H9 (cell line): ENCODE measurements around the gene BET1L. TPM values are rescaled to one million over a fixed set of nuclear protein-coding genes. Genes with fewer than 3 reads are reported as not detected.
"Not testable (repeated sequence)": the region's sequence is repeated elsewhere in the genome, so short reads cannot be mapped to it uniquely, and the experiment has no call there.

Experiments used
- DNase-seq: peaks from one replicate; pipeline ENCODE4 v3.0.0-alpha.2; 2017
- H2AFZ ChIP-seq: one replicate; pipeline ENCODE4 v1.6.1; 2013; ENCODE audit warnings: mild to moderate bottlenecking, low read length, control low read depth, moderate library complexity
- H2AK5ac ChIP-seq: 2 replicates; pipeline ENCODE4 v1.6.1; 2013; ENCODE audit warnings: low read length, control low read depth, mixed read lengths; ENCODE audit not compliant: insufficient read length
- H2BK120ac ChIP-seq: one replicate; pipeline ENCODE4 v1.6.1; 2013; ENCODE audit warnings: low read depth, mild to moderate bottlenecking, low read length, control low read depth, inconsistent platforms; ENCODE audit not compliant: poor library complexity, severe bottlenecking
- H2BK12ac ChIP-seq: 2 replicates; pipeline ENCODE4 v1.6.1; 2013; ENCODE audit warnings: low read length, control low read depth, mixed read lengths, low read depth; ENCODE audit not compliant: insufficient read length
- H2BK15ac ChIP-seq: 2 replicates; pipeline ENCODE4 v1.6.1; 2013; ENCODE audit warnings: low read depth, low read length, control low read depth
- H2BK20ac ChIP-seq: one replicate; pipeline ENCODE4 v1.6.1; 2013; ENCODE audit warnings: low read depth, mild to moderate bottlenecking, low read length, control low read depth, inconsistent platforms; ENCODE audit not compliant: poor library complexity, severe bottlenecking
- H2BK5ac ChIP-seq: 2 replicates; pipeline ENCODE4 v1.6.1; 2013; ENCODE audit warnings: low read length, control low read depth, mixed read lengths; ENCODE audit not compliant: insufficient read length
- H3K14ac ChIP-seq: 2 replicates; pipeline ENCODE4 v1.6.1; 2013; ENCODE audit warnings: low read length, control low read depth; ENCODE audit not compliant: insufficient read depth
- H3K18ac ChIP-seq: 2 replicates; pipeline ENCODE4 v1.6.1; 2013; ENCODE audit warnings: low read depth, mild to moderate bottlenecking, mixed read lengths, low read length, control low read depth; ENCODE audit not compliant: insufficient read length
- H3K23ac ChIP-seq: 2 replicates; pipeline ENCODE4 v1.6.1; 2013; ENCODE audit warnings: low read length, control low read depth, mixed read lengths, low read depth; ENCODE audit not compliant: insufficient read length
- H3K23me2 ChIP-seq: 2 replicates; pipeline ENCODE4 v1.6.1; 2013; ENCODE audit warnings: low read depth, mild to moderate bottlenecking, mixed read lengths, low read length, control low read depth; ENCODE audit not compliant: insufficient read length, poor library complexity, severe bottlenecking
- H3K27ac ChIP-seq: 2 replicates; pipeline ENCODE4 v1.5.1; 2013; ENCODE audit warnings: low read length, control low read depth, mixed read lengths, low read depth; ENCODE audit not compliant: insufficient read length
- H3K27me3 ChIP-seq: 2 replicates; pipeline ENCODE4 v1.6.1; 2013; ENCODE audit warnings: low read length, control low read depth, inconsistent platforms; ENCODE audit not compliant: insufficient read depth
- H3K4ac ChIP-seq: 2 replicates; pipeline ENCODE4 v1.6.1; 2013; ENCODE audit warnings: low read depth, mild to moderate bottlenecking, control low read depth, inconsistent platforms, low read length, moderate library complexity
- H3K4me1 ChIP-seq: 2 replicates; pipeline ENCODE4 v1.6.1; 2013; ENCODE audit warnings: low read length, control low read depth, inconsistent platforms; ENCODE audit not compliant: insufficient read depth
- H3K4me2 ChIP-seq: 2 replicates; pipeline ENCODE4 v1.6.1; 2013; ENCODE audit warnings: low read length, control low read depth, mixed read lengths; ENCODE audit not compliant: insufficient read length, insufficient read depth
- H3K56ac ChIP-seq: 2 replicates; pipeline ENCODE4 v1.6.1; 2013; ENCODE audit warnings: low read depth, mild to moderate bottlenecking, mixed read lengths, low read length, control low read depth; ENCODE audit not compliant: insufficient read length
- H3K79me1 ChIP-seq: 2 replicates; pipeline ENCODE4 v1.6.1; 2013; ENCODE audit warnings: low read depth, mild to moderate bottlenecking, moderate library complexity, low read length, control low read depth, inconsistent platforms; ENCODE audit not compliant: insufficient read depth, poor library complexity, severe bottlenecking
- H3K79me2 ChIP-seq: 2 replicates; pipeline ENCODE4 v1.6.1; 2013; ENCODE audit warnings: low read length, control low read depth, inconsistent platforms; ENCODE audit not compliant: insufficient read depth
- H3K9ac ChIP-seq: 2 replicates; pipeline ENCODE4 v1.6.1; 2013; ENCODE audit warnings: low read length, control low read depth, mixed read lengths; ENCODE audit not compliant: insufficient read length; ENCODE audit errors: extremely low read depth
- H3K9me3 ChIP-seq: one replicate; pipeline ENCODE4 v1.6.1; 2013; ENCODE audit warnings: low read depth, low read length, inconsistent platforms; ENCODE audit not compliant: control insufficient read depth
- H3T11ph ChIP-seq: one replicate; pipeline ENCODE4 v1.6.1; 2013; ENCODE audit warnings: mild to moderate bottlenecking, low read length, control low read depth, inconsistent platforms
- H4K20me1 ChIP-seq: one replicate; pipeline ENCODE4 v1.6.1; 2013; ENCODE audit not compliant: control insufficient read depth, insufficient read length, insufficient read depth
- H4K5ac ChIP-seq: 2 replicates; pipeline ENCODE4 v1.6.1; 2013; ENCODE audit warnings: low read depth, mild to moderate bottlenecking, mixed read lengths, low read length, control low read depth; ENCODE audit not compliant: insufficient read length
- H4K8ac ChIP-seq: replicated peaks from 2 replicates; pipeline ENCODE4 v1.6.1; 2013; ENCODE audit warnings: low read length, control low read depth, mixed read lengths, low read depth; ENCODE audit not compliant: insufficient read length
- H4K91ac ChIP-seq: 2 replicates; pipeline ENCODE4 v1.6.1; 2013; ENCODE audit warnings: low read depth, mild to moderate bottlenecking, moderate library complexity, mixed read lengths, low read length, control low read depth; ENCODE audit not compliant: insufficient read length
- H3K27ac Mint-ChIP-seq, 3 experiments: 2 replicates in 2 of 3; 3 replicates in 1 of 3; pipeline ENCODE4 v1.8.0; 2020 to 2021; ENCODE audit warnings: mixed read lengths in 3 of 3, mild to moderate bottlenecking in 1 of 3, moderate library complexity in 1 of 3
- H3K27me3 Mint-ChIP-seq: 2 replicates; pipeline ENCODE4 v1.8.0; 2021; ENCODE audit warnings: low read depth, mild to moderate bottlenecking, moderate library complexity, mixed read lengths
- H3K36me3 Mint-ChIP-seq, 3 experiments: 2 replicates in 2 of 3; 3 replicates in 1 of 3; pipeline ENCODE4 v1.8.0; 2020 to 2021; ENCODE audit warnings: low read depth in 3 of 3, mixed read lengths in 3 of 3; ENCODE audit not compliant: insufficient read depth in 1 of 3
- H3K4me1 Mint-ChIP-seq, 2 experiments: 2 replicates each; pipeline ENCODE4 v1.8.0; 2020; ENCODE audit warnings: mixed read lengths in 2 of 2
- H3K4me3 Mint-ChIP-seq, 2 experiments: 2 replicates in 1 of 2; 3 replicates in 1 of 2; pipeline ENCODE4 v1.8.0; 2020 to 2021; ENCODE audit warnings: mild to moderate bottlenecking in 2 of 2, mixed read lengths in 2 of 2, moderate library complexity in 1 of 2
- H3K9me3 Mint-ChIP-seq, 2 experiments: 2 replicates in 1 of 2; 3 replicates in 1 of 2; pipeline ENCODE4 v1.8.0; 2020; ENCODE audit warnings: mild to moderate bottlenecking in 2 of 2, mixed read lengths in 2 of 2, moderate library complexity in 1 of 2
- WGBS: extraction: QIAGEN DNeasy Blood & Tissue Kit; methylation state at CpG from one replicate; pipeline ENCODE4 v1.1.7; 2013; ENCODE audit warnings: missing lambda C conversion rate, low lambda C conversion rate, mixed read lengths; ENCODE audit not compliant: insufficient read length; ENCODE audit errors: extremely low coverage; 5-methylcytosine and 5-hydroxymethylcytosine counted together
- total RNA-seq: library from RNA; stranded (reverse); gene quantifications from 2 replicates; pipeline ENCODE4 v1.2.1, GENCODE V29; 2021

Gene BET1L
- total RNA-seq, 1 experiment from 2014 or later = 49.4 TPM

GRCh38 chr11:190546-190945 is 16.7 kb downstream of the BET1L start:
- not testable (repeated sequence) for H3K23ac ChIP-seq, H4K5ac ChIP-seq, H2BK15ac ChIP-seq, H3K79me1 ChIP-seq, H2AFZ ChIP-seq, H3K4me3 Mint-ChIP-seq, H2BK12ac ChIP-seq, H2AK5ac ChIP-seq, H3K4me1 ChIP-seq, H3K4me1 Mint-ChIP-seq, H3K27ac ChIP-seq, H3K56ac ChIP-seq, H3K27ac Mint-ChIP-seq, H3K27me3 Mint-ChIP-seq, H3K9ac ChIP-seq, H3K79me2 ChIP-seq, H4K91ac ChIP-seq, H3K18ac ChIP-seq, H3K36me3 Mint-ChIP-seq, H3T11ph ChIP-seq, H3K4ac ChIP-seq, H4K20me1 ChIP-seq, H3K14ac ChIP-seq, H2BK5ac ChIP-seq, H3K27me3 ChIP-seq, H3K23me2 ChIP-seq, H2BK20ac ChIP-seq, H2BK120ac ChIP-seq, H3K9me3 ChIP-seq, H4K8ac ChIP-seq, H3K4me2 ChIP-seq, DNase-seq
- peaks cover 11 to 21% of the 10 kb centered on the region in 2 experiments for H3K9me3 Mint-ChIP-seq
- no CpG with 5 or more reads among the region's 5 CpGs for WGBS
